Stimulated activated CD8-positive, alpha-beta memory T cell treated with anti-CD3 and anti-CD28 coated beads, Interleukin-4, amount 100 ng/mL, for 4 hours (primary cell): Measurements from ENCODE around the gene CPN1.
"Not testable (repeated sequence)": the region's sequence is repeated elsewhere in the genome, so short reads cannot be mapped to it uniquely, and the experiment has no call there.

Experiments used
- DNase-seq, 2 donors: peaks; one replicate each; pipeline ENCODE4 v3.0.0-alpha.2; 2020; ENCODE audit warnings: low read depth in 2 of 2, low spot score in 1 of 2

The CPN1 gene

DNA sequence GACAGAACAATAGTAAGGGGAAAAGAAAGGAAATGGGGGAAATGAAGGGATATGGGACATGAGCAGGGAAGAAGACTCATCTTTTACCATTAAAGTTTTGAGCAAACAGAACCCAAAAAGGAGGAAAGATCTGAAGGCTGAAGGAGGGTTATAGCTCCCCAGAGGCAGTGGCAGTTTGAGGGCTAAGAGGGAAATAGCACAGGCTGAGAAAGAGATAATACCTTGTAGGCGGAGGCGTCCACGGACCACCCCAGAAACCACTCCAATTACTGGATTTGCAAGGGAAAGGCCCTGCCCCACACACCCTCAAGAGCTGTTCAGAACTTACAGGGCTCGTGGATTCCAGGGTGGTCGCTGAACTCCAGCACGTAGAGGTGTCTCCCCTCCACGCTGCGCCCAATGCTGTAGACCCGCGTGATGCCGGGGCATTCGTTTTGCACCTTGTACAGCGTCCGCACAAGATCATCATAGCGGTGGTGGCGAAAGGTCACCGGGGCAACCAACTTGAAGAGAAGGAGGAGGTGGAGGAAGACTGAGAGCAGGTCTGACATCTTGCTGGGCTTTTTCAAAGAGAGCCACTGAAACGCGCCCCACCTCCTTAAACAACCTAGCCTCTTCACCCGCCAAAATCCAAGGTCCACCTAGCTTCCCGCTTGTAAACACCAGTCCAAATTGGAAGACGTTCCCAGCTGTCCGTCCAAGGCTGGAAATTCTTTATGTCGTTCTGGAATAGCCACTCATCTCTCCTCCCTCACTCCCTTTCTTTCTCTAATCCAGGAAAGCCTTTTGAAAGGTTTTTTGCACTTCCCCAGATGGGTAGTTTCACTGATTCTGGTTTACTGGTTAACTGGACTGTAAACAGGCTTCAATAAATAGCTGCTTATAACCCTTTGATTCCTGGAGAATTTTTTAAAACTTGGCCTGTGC, at the start of gene CPN1:
Gene CPN1, minus strand, starts transcription at position 795 of the 927 bp plus-strand sequence. Its CDS starts 244 bp downstream, at position 551.
- no peak for DNase-seq

DNA sequence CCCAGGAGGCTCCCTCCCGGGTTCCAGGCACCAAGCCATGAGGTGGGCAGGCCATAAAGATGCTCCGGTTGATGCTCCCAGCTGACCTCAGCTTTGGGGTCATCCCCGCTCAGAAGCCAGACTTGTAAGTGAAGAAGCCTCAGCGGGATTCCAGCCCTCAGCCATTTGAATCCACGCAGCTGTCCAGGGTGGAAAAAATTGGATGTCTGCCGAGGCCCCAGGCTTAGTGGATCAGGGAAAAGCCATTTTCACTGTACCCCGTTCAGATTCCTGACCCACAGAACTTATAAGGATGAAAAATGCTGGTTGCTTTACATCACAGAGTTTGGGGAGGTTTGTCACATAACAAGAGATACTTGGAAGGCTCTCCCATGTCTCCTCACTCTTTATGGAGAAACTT, 49.2 kb upstream of the CPN1 start:
- no peak for DNase-seq

DNA sequence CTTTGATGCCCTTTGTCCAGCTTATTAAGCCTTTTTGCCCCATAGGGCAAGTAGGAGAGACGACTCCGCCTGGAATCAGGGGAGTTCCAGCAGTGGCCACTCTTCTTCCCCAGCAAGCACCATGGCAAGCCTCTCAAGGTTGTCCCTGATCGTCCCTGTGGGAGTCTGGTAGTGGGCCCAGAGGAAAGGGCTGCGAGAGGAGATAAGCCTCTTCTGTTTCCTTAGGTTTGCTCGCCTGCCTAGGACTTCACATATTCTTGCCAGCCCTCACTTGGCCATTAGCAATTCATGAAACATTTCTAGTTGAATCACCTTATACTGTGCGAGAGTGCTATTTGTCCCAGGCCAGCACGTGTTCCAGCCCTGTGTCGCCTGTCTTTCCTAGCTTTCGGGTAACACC, 47.8 kb upstream of the CPN1 start:
- DNase-seq, result no peak

DNA sequence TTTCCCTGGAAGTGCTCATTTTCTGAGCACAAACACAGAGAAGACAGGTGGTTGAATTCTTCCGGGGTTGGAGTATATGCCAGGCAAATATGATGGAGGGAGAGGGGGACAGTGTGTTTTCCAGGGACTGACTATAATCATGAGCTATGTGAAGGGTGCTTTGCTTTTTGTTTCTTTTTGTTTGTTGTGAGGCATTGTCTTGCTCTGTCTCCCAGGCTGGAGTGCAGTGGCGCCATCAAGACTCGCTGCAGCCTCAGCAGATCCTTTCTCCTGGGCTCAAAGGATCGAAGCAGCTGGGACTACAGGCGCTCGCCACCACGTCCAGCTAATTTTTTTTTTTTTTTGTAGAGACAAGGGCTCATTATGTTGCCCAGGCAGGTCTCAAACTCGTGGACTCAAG, 47.3 kb upstream of the CPN1 start:
- no peak for DNase-seq

DNA sequence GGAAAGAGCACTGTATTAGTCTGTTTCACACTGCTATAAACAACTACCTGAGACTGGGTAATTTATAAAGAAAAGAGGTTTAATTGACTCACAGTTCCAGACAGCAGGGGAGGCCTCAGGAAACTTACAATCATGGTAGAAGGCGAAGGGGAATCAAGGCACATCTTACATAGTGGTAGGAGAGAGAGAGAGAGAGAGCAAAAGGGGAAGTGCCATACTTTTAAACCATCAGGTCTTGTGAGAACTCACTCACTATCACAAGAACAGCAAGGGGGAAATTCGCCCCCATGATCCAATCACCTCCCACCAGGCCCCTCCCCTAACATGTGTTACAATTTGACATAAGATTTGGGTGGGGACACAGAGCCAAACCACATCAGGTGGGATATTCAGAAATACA, 43.7 kb upstream of the CPN1 start:
- not testable (repeated sequence) for DNase-seq

DNA sequence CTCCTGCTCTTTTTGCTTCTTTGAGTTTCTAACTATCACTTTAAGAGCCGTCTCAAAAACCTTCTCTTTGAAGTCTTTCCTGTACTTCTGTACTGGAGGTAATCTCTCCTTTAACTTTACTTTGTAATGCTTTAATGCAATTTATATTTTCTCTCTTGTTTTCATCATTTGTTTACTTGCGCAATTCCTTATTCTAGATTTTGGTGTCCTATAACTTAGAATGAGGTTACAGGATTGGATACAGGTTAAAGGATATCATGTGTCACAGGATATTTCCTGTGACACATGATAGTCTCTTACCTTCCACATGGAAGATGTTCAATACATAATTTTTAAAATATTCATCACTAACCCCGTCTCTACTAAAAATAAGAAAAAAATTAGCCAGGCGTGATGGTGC, 42.4 kb upstream of the CPN1 start:
- no peak for DNase-seq

DNA sequence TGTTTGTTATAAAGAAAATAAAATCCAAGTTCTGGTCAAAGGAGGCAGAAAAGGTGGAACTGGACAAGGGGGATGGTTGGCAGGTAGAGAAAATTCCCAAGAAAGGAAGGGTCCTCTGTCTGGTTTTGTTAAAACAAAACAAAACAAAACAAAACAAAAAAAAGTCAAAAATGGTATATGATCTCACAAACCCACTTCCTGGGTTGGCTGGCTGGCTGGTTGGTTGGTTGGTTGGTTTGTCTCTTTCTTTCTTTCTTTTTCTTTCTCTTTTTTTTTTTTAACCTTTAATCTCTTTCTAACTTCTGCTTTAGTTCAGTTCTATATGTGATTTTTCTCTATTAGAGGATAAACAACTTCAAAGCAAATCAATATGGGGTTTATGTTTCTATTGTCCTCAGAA, 41.1 kb upstream of the CPN1 start:
- no peak for DNase-seq

DNA sequence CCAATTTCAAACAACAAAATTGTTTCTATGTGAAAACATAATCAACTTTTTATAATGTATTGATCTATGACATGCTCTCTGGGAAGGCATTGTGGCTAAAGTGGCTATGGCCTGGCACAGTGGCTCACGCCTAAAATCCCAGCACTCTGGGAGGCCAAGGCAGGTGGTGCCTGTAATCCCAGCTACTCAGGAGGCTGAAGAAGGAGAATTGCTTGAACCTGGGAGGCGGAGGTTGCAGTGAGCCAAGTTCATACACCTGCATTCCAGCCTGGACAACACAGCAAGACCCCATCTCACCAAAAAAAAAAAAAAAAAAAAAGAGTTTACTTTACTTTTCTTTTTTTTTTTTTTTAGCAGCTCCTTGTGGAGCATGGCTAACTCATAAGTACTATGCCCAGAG, 38.9 kb upstream of the CPN1 start:
- no peak for DNase-seq

DNA sequence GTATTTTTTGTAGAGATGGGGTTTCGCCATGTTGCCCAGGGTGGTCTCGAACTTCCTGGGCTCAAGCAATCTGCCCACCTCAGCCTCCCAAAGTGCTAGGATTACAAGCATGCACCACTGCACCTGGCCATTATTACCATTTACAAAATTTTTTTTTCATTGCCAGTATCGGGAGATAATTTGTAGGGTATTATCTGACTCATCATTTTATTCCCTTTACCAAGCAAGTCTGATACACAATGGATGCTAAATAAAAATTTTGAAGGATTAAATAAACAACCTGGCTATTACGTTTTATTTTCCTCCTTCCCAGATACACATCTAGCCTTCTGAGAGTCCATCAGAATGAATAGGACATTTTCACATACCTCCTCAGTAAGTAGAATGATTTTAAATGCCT, 38.1 kb upstream of the CPN1 start:
- DNase-seq, result no peak

DNA sequence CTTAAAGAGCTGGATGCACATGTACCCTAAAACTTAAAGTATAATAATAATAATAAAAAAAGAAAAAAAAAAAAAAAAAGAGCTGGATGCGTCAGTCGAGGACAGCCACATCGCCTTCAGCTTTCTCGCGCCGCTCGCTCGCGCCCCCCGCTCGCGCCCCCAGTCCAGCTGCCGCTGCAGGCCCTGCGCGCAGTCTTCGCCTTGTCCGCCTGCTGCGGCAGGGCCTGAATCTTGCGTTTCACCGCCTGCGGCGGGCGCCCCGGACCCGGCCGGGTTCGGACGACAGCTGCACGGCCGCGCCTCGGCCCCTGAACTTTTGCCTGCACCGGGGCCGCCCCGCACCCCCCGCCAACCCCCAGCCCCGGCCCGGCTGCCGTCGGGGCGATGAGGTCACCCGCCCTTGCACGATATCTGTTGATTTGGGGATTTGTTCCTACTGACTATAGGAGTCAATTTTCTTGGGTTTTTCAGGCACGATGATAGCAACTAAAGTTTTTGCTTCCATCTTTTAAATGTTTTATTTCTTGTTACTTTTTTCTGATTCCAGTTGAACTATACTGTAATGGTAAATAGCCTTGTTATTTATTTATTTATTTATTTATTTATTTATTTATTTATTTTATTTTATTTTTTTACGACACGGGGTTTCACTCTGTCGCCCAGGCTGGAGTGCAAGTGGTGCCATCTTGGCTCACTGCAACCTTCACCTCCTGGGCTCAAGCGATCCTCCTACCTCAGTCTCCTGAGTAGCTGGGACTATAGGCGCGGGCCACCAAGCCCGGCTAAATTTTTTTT, 33.5 kb upstream of the CPN1 start:
- DNase-seq, result no peak

DNA sequence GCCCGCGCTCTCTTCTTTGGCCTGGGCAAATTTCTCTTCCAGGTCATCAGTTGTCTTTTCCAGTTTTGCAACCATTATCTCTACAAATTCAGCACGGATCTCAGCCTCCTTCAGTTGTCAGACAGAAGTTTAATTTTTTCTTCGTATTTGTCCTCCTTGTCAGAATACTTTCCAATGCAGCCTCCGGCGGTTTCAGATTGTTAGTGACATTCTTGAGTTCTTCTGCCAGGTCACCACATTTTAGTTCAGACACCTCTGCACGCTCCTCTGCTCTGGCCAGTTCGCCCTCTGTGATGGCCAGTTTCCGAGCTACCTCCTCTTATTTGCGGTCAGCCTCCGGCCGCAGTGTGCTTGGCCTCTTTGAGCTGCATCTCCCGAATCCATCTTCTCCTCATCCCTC, 32.8 kb upstream of the CPN1 start:
- DNase-seq, result no peak

DNA sequence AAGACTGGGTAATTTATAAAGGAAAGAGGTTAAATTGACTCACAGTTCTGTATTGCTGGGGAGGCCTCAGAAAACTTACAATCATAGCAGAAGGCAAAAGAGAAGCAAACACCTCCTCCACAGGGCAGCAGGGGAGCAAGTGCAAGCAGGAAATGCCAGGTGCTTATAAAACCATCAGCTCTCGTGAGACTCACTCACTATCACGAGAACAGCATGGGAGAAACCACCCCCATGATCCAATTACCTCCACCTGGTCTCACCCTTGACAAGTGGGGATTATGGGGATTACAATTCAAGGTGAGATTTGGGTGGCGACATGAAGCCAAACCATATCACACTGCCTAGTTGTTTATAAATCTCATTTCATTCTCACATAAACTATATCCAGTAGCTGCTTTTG, 28.0 kb upstream of the CPN1 start:
- DNase-seq, result no peak

DNA sequence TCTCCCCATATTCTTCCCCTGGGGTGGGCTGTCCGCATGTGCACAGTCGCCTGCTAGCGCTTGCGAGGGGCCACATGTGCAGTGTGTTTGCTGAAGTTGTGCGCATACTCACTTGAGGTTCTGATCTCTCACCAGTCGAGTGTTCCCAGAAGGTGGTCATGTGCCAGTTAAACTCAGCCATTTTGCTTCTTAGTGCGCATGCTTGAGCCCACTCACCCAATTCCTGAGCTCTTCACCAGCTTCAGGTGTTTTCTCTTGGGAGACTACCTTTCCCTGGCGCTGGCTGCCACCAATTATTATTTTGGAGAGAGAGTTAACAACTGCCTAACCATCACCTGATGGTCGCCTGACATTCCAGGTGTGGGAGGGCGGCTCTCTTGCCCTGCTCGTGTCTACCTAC, 25.2 kb upstream of the CPN1 start:
- no peak for DNase-seq

DNA sequence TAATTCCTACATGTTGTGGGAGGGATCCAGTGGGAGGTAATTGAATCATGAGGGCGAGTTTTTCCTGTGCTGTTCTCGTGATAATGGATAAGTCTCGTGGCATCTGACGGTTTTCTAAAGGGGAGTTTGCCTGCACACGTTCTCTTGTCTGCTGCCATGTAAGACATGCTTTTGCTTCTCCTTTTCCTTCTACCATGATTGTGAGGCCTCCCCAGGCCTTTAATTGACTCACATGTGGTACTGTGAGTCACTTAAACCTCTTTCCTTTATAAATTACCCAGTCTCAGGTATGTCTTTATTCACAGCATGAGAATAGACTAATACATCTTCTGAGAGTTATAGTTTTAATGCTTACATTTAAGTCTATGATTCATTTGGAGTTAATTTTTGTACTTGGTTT, 22.6 kb upstream of the CPN1 start:
- DNase-seq, result no peak

DNA sequence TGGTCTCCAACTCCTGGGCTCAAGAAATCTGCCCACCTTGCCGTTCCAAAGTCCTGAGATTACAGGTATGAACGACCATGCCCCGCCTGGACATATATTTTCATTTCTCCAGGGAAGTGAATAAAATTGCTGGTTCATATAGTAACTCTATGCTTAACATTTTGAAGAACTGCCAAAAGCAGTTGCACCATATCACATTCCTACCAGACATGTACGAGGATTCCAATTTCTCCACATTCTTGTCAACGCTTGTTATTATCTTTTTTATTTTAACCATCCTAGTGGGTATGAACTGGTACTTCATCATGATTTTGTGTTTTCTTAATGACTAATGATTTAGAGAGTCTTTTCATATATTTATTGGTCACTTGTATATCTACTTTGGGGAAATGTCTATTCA, 21.9 kb upstream of the CPN1 start:
- DNase-seq, result no peak

DNA sequence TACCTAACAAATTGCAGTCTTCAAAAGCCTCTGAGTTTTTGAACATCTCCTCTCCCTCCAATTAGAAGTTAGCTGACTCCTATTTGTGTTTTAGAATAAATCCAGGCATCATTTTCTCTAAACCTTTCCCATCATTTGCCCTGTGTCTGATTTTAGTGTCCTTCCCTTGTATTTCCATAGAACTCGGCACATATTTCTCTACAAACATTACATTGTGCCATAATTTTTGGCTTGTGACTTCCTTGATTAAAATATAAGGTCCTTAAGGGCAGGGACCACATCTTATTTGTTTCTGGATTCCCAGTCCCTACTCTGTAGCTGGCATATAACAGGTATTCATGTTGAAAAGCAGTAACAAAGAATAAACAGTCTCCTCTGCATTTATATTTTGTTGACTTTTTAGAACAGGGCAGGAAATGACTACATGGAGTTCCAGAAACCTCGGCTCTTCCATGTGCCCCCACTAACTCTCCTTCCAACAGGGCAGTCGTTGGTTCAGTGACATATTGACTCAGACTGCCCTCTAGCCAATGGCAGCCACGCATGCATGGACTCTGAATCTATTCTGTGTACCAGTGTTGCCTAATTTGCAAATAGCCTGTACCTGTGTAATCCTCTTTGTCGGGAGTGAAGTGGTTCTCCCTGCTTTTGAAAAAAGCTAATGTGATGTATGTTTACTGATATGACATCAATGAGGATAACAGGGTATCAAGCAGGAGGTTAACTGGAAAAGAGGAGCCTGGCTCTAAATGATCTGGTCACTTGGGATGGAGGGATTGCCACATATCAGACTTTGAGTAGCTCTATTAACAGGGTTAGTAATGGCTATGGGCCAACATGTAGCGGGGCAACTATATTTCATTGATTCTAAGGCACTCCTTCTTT, 19.8 kb upstream of the CPN1 start:
- DNase-seq, result no peak

DNA sequence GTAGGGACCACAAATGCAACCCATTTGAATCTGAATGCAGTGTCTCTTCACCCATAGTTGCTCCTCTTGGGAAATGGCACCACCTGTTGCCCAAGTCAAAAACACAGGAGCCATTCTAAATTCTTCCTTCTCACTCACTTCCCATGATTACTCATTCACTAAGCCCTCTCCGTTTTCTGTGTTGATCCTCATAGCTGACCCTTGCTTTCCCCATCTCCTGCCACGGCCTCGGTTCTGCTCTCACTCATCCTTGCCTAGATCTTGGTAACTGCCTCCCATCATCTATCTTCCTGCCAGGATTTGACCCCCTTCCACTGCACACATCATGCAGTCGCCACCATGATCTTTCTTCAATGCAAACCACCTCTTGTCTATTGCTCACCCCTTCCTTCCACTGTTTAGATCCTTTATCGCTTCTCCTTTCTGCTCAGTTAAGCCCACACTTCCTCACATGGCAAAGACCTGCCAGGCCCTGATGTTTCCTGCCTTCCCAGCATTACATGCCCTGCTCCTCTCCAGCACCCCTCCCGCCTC, 19.0 kb upstream of the CPN1 start:
- DNase-seq, result no peak

DNA sequence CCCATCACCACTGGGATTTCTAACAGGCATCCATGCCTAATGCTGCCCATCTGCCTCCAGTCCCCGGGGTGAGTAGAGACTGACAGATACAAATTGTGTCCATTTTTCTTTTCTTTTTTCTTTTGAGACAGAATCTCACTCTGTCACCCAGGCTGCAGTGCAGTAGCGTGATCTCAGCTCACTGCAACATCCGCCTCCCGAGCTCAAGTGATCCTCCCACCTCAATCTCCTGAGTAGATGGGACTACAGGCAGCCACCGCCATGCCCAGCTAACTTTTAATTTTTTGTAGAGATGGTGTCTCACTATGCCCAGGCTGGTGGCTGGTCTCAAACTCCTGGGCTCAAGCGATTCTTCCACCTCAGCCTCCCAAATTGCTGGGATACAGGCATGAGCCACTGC, 7.6 kb upstream of the CPN1 start:
- DNase-seq, result no peak

DNA sequence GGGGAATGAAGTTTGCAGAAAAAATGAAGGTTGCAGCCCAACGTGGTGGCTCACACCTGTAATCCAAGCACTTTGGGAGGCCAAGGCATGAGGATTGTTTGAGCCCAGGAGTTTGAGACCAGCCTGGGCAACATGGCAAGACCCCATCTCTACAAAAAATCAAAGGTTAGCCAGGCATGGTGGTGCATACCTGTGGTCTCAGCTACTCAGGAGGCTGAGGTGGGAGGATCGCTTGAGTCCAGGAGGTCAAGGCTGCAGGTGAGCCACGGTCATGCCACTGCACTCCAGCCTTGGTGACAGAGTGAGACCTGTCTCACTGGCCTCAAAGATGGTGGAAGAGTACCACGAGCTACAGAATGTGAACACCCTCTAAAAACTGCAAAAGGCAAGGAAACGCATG, 5.0 kb upstream of the CPN1 start:
- DNase-seq, result not testable (repeated sequence)

DNA sequence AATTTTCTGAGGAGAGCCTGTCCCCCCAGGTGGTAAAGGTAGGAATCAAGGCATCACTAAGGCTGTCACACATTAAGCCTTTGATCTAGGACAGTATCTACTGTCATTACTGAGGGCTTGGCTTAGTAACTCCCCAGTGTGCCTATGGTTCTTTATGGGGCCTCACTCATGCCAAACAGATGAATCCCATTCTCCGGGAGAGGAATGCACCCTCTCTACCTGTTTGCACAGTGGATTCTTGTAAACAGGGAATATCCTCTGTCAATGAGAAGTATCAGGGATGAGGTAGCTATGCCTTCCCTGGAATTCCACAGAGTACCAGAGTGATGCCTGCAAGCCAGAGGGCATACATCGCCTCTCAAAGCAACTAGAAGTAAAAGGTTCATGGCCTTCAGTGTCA, 3.9 kb upstream of the CPN1 start:
- no peak for DNase-seq

DNA sequence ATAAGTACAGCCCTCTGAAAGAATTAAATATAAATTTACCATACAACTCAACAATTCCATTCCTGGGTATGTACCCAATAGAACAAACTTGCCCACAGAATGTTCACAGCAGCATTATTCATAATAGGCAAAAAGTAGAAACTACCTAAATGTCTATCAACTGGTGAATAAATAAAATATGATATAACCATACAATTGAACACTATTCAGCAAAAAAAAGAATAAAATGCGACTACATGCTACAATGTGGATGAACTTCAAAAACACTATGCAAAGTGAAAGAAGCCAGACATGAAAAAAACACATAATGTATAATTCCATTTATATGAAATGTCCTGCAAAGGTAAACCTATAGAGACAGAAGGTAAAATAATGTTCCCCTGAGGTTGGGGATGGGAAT, 2.0 kb upstream of the CPN1 start:
- DNase-seq, result no peak
